Measurements from ENCODE around the gene ARSD.

Gene ARSD

GRCh38 chrX:2972391-2972790 lies 43.3 kb upstream of the ARSD start:
- no peak overlapping the region for H3K9ac ChIP-seq (ENCODE audit: low read length)
- no peak overlapping the region for H3K4me3 ChIP-seq (ENCODE audit: low read depth, low read length, poor library complexity, severe bottlenecking)
- TF ChIP-seq EZH2 (IDR thresholded peaks at IDR 0.05; ENCODE audit: borderline replicate concordance, low read length) (no peak), CTCF (IDR thresholded peaks at IDR 0.05; ENCODE audit: low read length) (no peak)
- no peak overlapping the region for H2AFZ ChIP-seq (ENCODE audit: low read length)
- no peaks in the 10 kb centered on the region for H3K9me3 ChIP-seq (ENCODE audit: low read length)
- no peaks in the 10 kb centered on the region for H3K79me2 ChIP-seq (ENCODE audit: insufficient read depth, low read length)
- H3K27ac ChIP-seq (ENCODE audit: low read depth, low read length, poor library complexity, severe bottlenecking), result no peak overlapping the region
- H4K20me1 ChIP-seq (ENCODE audit: insufficient read depth, low read length), result no peaks in the 10 kb centered on the region
- H3K4me2 ChIP-seq (ENCODE audit: low read length), result no peak overlapping the region
- H3K4me1 ChIP-seq (ENCODE audit: insufficient read depth, low read length, severe bottlenecking), result no peaks in the 10 kb centered on the region
- H3F3A ChIP-seq (ENCODE audit: insufficient read depth, low read length), result no peaks in the 10 kb centered on the region
- no peaks in the 10 kb centered on the region for H3K36me3 ChIP-seq (ENCODE audit: insufficient read depth, low read length)
- no peaks in the 10 kb centered on the region for H3K27me3 ChIP-seq (ENCODE audit: insufficient read depth, low read length)
- H3K9me2 ChIP-seq (ENCODE audit: low read depth, low read length), result no peaks in the 10 kb centered on the region

- no peak overlapping the region for H3K4me2 ChIP-seq (ENCODE audit: low read length)
- H3K9ac ChIP-seq (ENCODE audit: low read length), result no peak overlapping the region
- no peak overlapping the region for H3K4me3 ChIP-seq (ENCODE audit: low read depth, low read length, poor library complexity, severe bottlenecking)
- H3K79me2 ChIP-seq (ENCODE audit: insufficient read depth, low read length), result no peaks in the 10 kb centered on the region
- H2AFZ ChIP-seq (ENCODE audit: low read length), result no peak overlapping the region
- TF ChIP-seq EZH2 (IDR thresholded peaks at IDR 0.05; ENCODE audit: borderline replicate concordance, low read length) (no peak), CTCF (IDR thresholded peaks at IDR 0.05; ENCODE audit: low read length) (no peak)
- no peaks in the 10 kb centered on the region for H3K4me1 ChIP-seq (ENCODE audit: insufficient read depth, low read length, severe bottlenecking)
- no peaks in the 10 kb centered on the region for H3K9me3 ChIP-seq (ENCODE audit: low read length)
- no peak overlapping the region for H3K27ac ChIP-seq (ENCODE audit: low read depth, low read length, poor library complexity, severe bottlenecking)
- H3F3A ChIP-seq (ENCODE audit: insufficient read depth, low read length), result no peaks in the 10 kb centered on the region
- H4K20me1 ChIP-seq (ENCODE audit: insufficient read depth, low read length), result no peaks in the 10 kb centered on the region
- no peaks in the 10 kb centered on the region for H3K27me3 ChIP-seq (ENCODE audit: insufficient read depth, low read length)
- H3K9me2 ChIP-seq (ENCODE audit: low read depth, low read length), result no peaks in the 10 kb centered on the region
- H3K36me3 ChIP-seq (ENCODE audit: insufficient read depth, low read length), result no peaks in the 10 kb centered on the region
Measured at GRCh38 chrX:2969021-2969420, 39.9 kb upstream of the ARSD start.

- H3K36me3 ChIP-seq (ENCODE audit: insufficient read depth, low read length), result no peaks in the 10 kb centered on the region
- no peaks in the 10 kb centered on the region for H4K20me1 ChIP-seq (ENCODE audit: insufficient read depth, low read length)
- no peak overlapping the region for H2AFZ ChIP-seq (ENCODE audit: low read length)
- TF ChIP-seq EZH2 (IDR thresholded peaks at IDR 0.05; ENCODE audit: borderline replicate concordance, low read length) (no peak), CTCF (IDR thresholded peaks at IDR 0.05; ENCODE audit: low read length) (no peak)
- H3K9ac ChIP-seq (ENCODE audit: low read length), result no peak overlapping the region
- H3F3A ChIP-seq (ENCODE audit: insufficient read depth, low read length), result no peaks in the 10 kb centered on the region
- no peaks in the 10 kb centered on the region for H3K27me3 ChIP-seq (ENCODE audit: insufficient read depth, low read length)
- H3K27ac ChIP-seq (ENCODE audit: low read depth, low read length, poor library complexity, severe bottlenecking), result no peak overlapping the region
- no peak overlapping the region for H3K4me3 ChIP-seq (ENCODE audit: low read depth, low read length, poor library complexity, severe bottlenecking)
- H3K9me3 ChIP-seq (ENCODE audit: low read length), result no peaks in the 10 kb centered on the region
- H3K4me1 ChIP-seq (ENCODE audit: insufficient read depth, low read length, severe bottlenecking), result no peaks in the 10 kb centered on the region
- H3K79me2 ChIP-seq (ENCODE audit: insufficient read depth, low read length), result no peaks in the 10 kb centered on the region
- H3K4me2 ChIP-seq (ENCODE audit: low read length), result no peak overlapping the region
- H3K9me2 ChIP-seq (ENCODE audit: low read depth, low read length), result no peaks in the 10 kb centered on the region
Measured at GRCh38 chrX:2967998-2968909, 39.1 kb upstream of the ARSD start.
